Skeletal muscle tissue (tissue), 4 donors: ENCODE measurements around the gene EIF1AD. TPM values are rescaled to one million over a fixed set of nuclear protein-coding genes. Genes with fewer than 3 reads are reported as not detected.
"Not testable (repeated sequence)": the region's sequence is repeated elsewhere in the genome, so short reads cannot be mapped to it uniquely, and the experiment has no call there.

Experiments used
- H3K27ac ChIP-seq: one replicate; pipeline ENCODE4 v1.7.0; 2013; ENCODE audit warnings: mild to moderate bottlenecking, low read depth, low read length, inconsistent platforms
- H3K27me3 ChIP-seq, 3 donors: one replicate each; pipeline ENCODE4 v1.7.0; 2013; ENCODE audit warnings: low read length in 3 of 3; ENCODE audit not compliant: control insufficient read depth in 3 of 3, insufficient read depth in 3 of 3
- H3K36me3 ChIP-seq, 3 donors: one replicate each; pipeline ENCODE4 v1.7.0; 2013; ENCODE audit warnings: low read length in 3 of 3; ENCODE audit not compliant: control insufficient read depth in 3 of 3, insufficient read depth in 3 of 3
- H3K4me1 ChIP-seq, 3 donors: one replicate each; pipeline ENCODE4 v1.7.0; 2013; ENCODE audit warnings: low read length in 3 of 3, mild to moderate bottlenecking in 3 of 3; ENCODE audit not compliant: control insufficient read depth in 3 of 3, insufficient read depth in 3 of 3
- H3K4me3 ChIP-seq, 3 donors: one replicate each; pipeline ENCODE4 v1.7.0; 2013; ENCODE audit warnings: low read length in 3 of 3
- H3K9ac ChIP-seq, 3 donors: one replicate each; pipeline ENCODE4 v1.7.0; 2013; ENCODE audit warnings: low read length in 3 of 3, mild to moderate bottlenecking in 3 of 3, moderate library complexity in 2 of 3, low read depth in 1 of 3
- H3K9me3 ChIP-seq, 3 donors: one replicate each; pipeline ENCODE4 v1.7.0; 2013; ENCODE audit warnings: low read length in 3 of 3; ENCODE audit not compliant: control insufficient read depth in 3 of 3
- total RNA-seq: library from RNA; depleted of rRNA; stranded (reverse); fragments of >200 nt; gene quantifications from one replicate; pipeline ENCODE4 v1.2.3, GENCODE V29; 2014
- donor health status: Osteomylitis.

The EIF1AD gene
- total RNA-seq, 1 donor from 2014 or later, result 20.9 TPM

- Histone ChIP-seq H3K27me3 (peaks cover 8 to 15% (median 13%) of the 10 kb centered on the region in 3 donors), H3K36me3 (no peaks in the 10 kb centered on the region), H3K4me3 (no peak overlapping the region)
Observed at GRCh38 chr11:66042996-66043906, 41.3 kb upstream of the EIF1AD start.

GRCh38 chr11:66042227-66042995 is 40.5 kb upstream of the EIF1AD start:
- peaks cover 3 to 6% (median 5%) of the 10 kb centered on the region in 3 donors for H3K27me3 ChIP-seq
- H3K27ac ChIP-seq, result no peak overlapping the region
- H3K36me3 ChIP-seq, result no peaks in the 10 kb centered on the region
- no peak overlapping the region for H3K9ac ChIP-seq
- H3K9me3 ChIP-seq, result no peaks in the 10 kb centered on the region
- peaks cover 6 to 11% (median 10%) of the 10 kb centered on the region in 3 donors for H3K4me1 ChIP-seq
- H3K4me3 ChIP-seq, result no peak overlapping the region

More at GRCh38 chr11:66042996-66043906, 41.3 kb upstream of the EIF1AD start:
- H3K4me1 ChIP-seq, result peaks cover 14 to 16% (median 15%) of the 10 kb centered on the region in 3 donors
- no peak overlapping the region for H3K27ac ChIP-seq
- H3K9me3 ChIP-seq, result no peaks in the 10 kb centered on the region
- no peak overlapping the region for H3K9ac ChIP-seq

- Histone ChIP-seq H3K36me3 (no peaks in the 10 kb centered on the region), H3K9ac (peak overlapping the region in 1 of 3 donors; percentile 57), H3K27me3 (peaks cover 0 to 4% (median 0%) of the 10 kb centered on the region in 3 donors), H3K4me3 (no peak overlapping the region), H3K27ac (no peak overlapping the region), H3K9me3 (no peaks in the 10 kb centered on the region), H3K4me1 (peaks cover 0 to under 1% (median 0%) of the 10 kb centered on the region in 3 donors)
Observed at GRCh38 chr11:66039765-66040164, 37.8 kb upstream of the EIF1AD start.

GRCh38 chr11:66037327-66037726 is 35.4 kb upstream of the EIF1AD start:
- H3K9me3 ChIP-seq, result no peaks in the 10 kb centered on the region
- H3K4me3 ChIP-seq, result no peak overlapping the region
- H3K36me3 ChIP-seq, result no peaks in the 10 kb centered on the region
- no peak overlapping the region for H3K9ac ChIP-seq
- H3K27ac ChIP-seq, result no peak overlapping the region
- no peaks in the 10 kb centered on the region for H3K4me1 ChIP-seq
- H3K27me3 ChIP-seq, result peaks cover 0 to 4% (median 0%) of the 10 kb centered on the region in 3 donors

GRCh38 chr11:66036334-66036710 is 34.4 kb upstream of the EIF1AD start:
- H3K36me3 ChIP-seq, result no peaks in the 10 kb centered on the region
- H3K4me3 ChIP-seq, result no peak overlapping the region
- H3K27me3 ChIP-seq, result peaks cover 0 to 4% (median 0%) of the 10 kb centered on the region in 3 donors
- no peak overlapping the region for H3K9ac ChIP-seq
- H3K4me1 ChIP-seq, result no peaks in the 10 kb centered on the region
- no peaks in the 10 kb centered on the region for H3K9me3 ChIP-seq
- H3K27ac ChIP-seq, result no peak overlapping the region

- no peak overlapping the region for H3K27ac ChIP-seq
- H3K4me1 ChIP-seq, result no peaks in the 10 kb centered on the region
- H3K9ac ChIP-seq, result no peak overlapping the region
- H3K9me3 ChIP-seq, result no peaks in the 10 kb centered on the region
- H3K27me3 ChIP-seq, result peaks cover 0 to 4% (median 0%) of the 10 kb centered on the region in 3 donors
- no peak overlapping the region for H3K4me3 ChIP-seq
- H3K36me3 ChIP-seq, result no peaks in the 10 kb centered on the region
Observed at GRCh38 chr11:66035653-66036333, 33.8 kb upstream of the EIF1AD start.

GRCh38 chr11:66032957-66033735 is 31.2 kb upstream of the EIF1AD start:
- Histone ChIP-seq H3K9me3 (no peaks in the 10 kb centered on the region), H3K27ac (no peak overlapping the region), H3K9ac (no peak overlapping the region), H3K4me1 (no peaks in the 10 kb centered on the region), H3K36me3 (no peaks in the 10 kb centered on the region), H3K4me3 (no peak overlapping the region), H3K27me3 (peaks cover 0 to 4% (median 0%) of the 10 kb centered on the region in 3 donors)

- no peak within 1 kb of the TSS for H3K27ac ChIP-seq
- peaks cover 0 to 3% (median 0%) of the 10 kb centered on the region in 3 donors for H3K27me3 ChIP-seq
- peaks cover 5 to 10% (median 7%) of the 10 kb centered on the region in 3 donors for H3K4me1 ChIP-seq
Observed at GRCh38 chr11:66026017-66026529, 24.1 kb upstream of the EIF1AD start, which contains the start of gene CATSPER1. Gene CATSPER1 (minus strand): TSS chr11:66026479. CDS start chr11:66026379, 100 bp downstream.

GRCh38 chr11:66023186-66023440 is 21.2 kb upstream of the EIF1AD start:
- not testable (repeated sequence) for H3K4me3 ChIP-seq, H3K9ac ChIP-seq, H3K27ac ChIP-seq, H3K27me3 ChIP-seq, H3K36me3 ChIP-seq, H3K9me3 ChIP-seq, H3K4me1 ChIP-seq

More at GRCh38 chr11:66026017-66026529, 24.1 kb upstream of the EIF1AD start, which contains the start of gene CATSPER1:
- Histone ChIP-seq H3K4me3 (no peak within 1 kb of the TSS), H3K36me3 (no peaks in the 10 kb centered on the region), H3K9me3 (no peaks in the 10 kb centered on the region), H3K9ac (no peak within 1 kb of the TSS)
